HEK293 (cell line): Measurements from ENCODE around the gene TP53BP1.
A peak's percentile ranks its signal among the peaks of the same experiment; 100 is the strongest.

Experiments used
- ATF2 ChIP-seq: fragments of 450-650 bp; formaldehyde crosslinking; IDR thresholded peaks from 2 replicates; pipeline ENCODE4 v1.5.1; 2016; ENCODE audit warnings: missing biosample characterization, missing genetic modification characterization, low read depth
- BCL11A ChIP-seq: fragments of 450-650 bp; formaldehyde crosslinking; IDR thresholded peaks from 2 replicates; pipeline ENCODE4 v1.5.1; 2016; ENCODE audit warnings: low read depth, missing biosample characterization, missing genetic modification characterization
- CTCF ChIP-seq: fragments of 450-650 bp; formaldehyde crosslinking; IDR thresholded peaks from 2 replicates; pipeline ENCODE4 v1.5.1; 2016; ENCODE audit warnings: missing biosample characterization, missing genetic modification characterization
- GLI2 ChIP-seq: fragments of 450-650 bp; formaldehyde crosslinking; IDR thresholded peaks from 2 replicates; pipeline ENCODE4; 2017; ENCODE audit warnings: missing biosample characterization, missing genetic modification characterization, low read depth, borderline replicate concordance
- OSR2 ChIP-seq: fragments of 450-650 bp; formaldehyde crosslinking; IDR thresholded peaks from 2 replicates; pipeline ENCODE4 v1.5.1; 2016; ENCODE audit warnings: missing biosample characterization, missing genetic modification characterization
- TCF7L2 ChIP-seq: IDR thresholded peaks from 2 replicates; pipeline ENCODE4 v1.6.1; 2011; ENCODE audit warnings: low read depth, mild to moderate bottlenecking, inconsistent platforms, low read length, moderate library complexity, borderline replicate concordance
- ZFP3 ChIP-seq: fragments of 450-650 bp; formaldehyde crosslinking; IDR thresholded peaks from 2 replicates; pipeline ENCODE4 v1.5.1; 2016; ENCODE audit warnings: low read depth, missing biosample characterization, missing genetic modification characterization
- ZFP41 ChIP-seq: fragments of 450-650 bp; formaldehyde crosslinking; IDR thresholded peaks from 2 replicates; pipeline ENCODE4 v1.5.1; 2016; ENCODE audit warnings: missing biosample characterization, missing genetic modification characterization, borderline replicate concordance
- ZNF175 ChIP-seq: fragments of 450-650 bp; formaldehyde crosslinking; IDR thresholded peaks from 2 replicates; pipeline ENCODE4 v1.5.1; 2016; ENCODE audit warnings: missing biosample characterization, missing genetic modification characterization
- ZNF449 ChIP-seq: fragments of 450-650 bp; formaldehyde crosslinking; IDR thresholded peaks from 2 replicates; pipeline ENCODE4 v1.5.1; 2017; ENCODE audit warnings: missing biosample characterization, mild to moderate bottlenecking, missing genetic modification characterization, moderate library complexity
- ZNF530 ChIP-seq: fragments of 450-650 bp; formaldehyde crosslinking; IDR thresholded peaks from 2 replicates; pipeline ENCODE4 v1.5.1; 2016; ENCODE audit warnings: low read depth, missing biosample characterization, missing genetic modification characterization
- ZNF704 ChIP-seq: fragments of 450-650 bp; formaldehyde crosslinking; IDR thresholded peaks from 2 replicates; pipeline ENCODE4 v1.5.1; 2016; ENCODE audit warnings: missing biosample characterization, missing genetic modification characterization
- ZSCAN4 ChIP-seq: fragments of 450-650 bp; formaldehyde crosslinking; IDR thresholded peaks from 2 replicates; pipeline ENCODE4 v1.5.1; 2017; ENCODE audit warnings: missing biosample characterization, missing genetic modification characterization
- ZXDB ChIP-seq: fragments of 450-650 bp; formaldehyde crosslinking; IDR thresholded peaks from 2 replicates; pipeline ENCODE4 v1.5.1; 2016; ENCODE audit warnings: missing biosample characterization, missing genetic modification characterization

GRCh38 chr15:43493703-43494472 is 932 bp upstream of the TP53BP1 start:
- no peak for TF ChIP-seq ZFP3 (tag by site-specific recombination)
- TF ChIP-seq ZSCAN4 (tag by site-specific recombination): no peak
- no peak for TF ChIP-seq ZNF175
- TF ChIP-seq OSR2: no peak
- TF ChIP-seq ZNF704 (tag by site-specific recombination): no peak
- no peak for TF ChIP-seq ZXDB (tag by site-specific recombination)
- no peak for TF ChIP-seq ATF2 (tag by site-specific recombination)
- TF ChIP-seq GLI2 (tag by site-specific recombination): no peak
- TF ChIP-seq ZFP41 (tag by site-specific recombination): no peak
- peak; percentile 92 for TF ChIP-seq ZNF449 (tag by site-specific recombination)
- no peak for TF ChIP-seq ZNF530
- TF ChIP-seq BCL11A (tag by site-specific recombination): no peak
- no peak for TF ChIP-seq TCF7L2
- TF ChIP-seq CTCF (tag by site-specific recombination): no peak
